Measurements from ENCODE around the gene NCOR2.
"Not testable (repeated sequence)": the region's sequence is repeated elsewhere in the genome, so short reads cannot be mapped to it uniquely, and the experiment has no call there.

The NCOR2 gene

DNA sequence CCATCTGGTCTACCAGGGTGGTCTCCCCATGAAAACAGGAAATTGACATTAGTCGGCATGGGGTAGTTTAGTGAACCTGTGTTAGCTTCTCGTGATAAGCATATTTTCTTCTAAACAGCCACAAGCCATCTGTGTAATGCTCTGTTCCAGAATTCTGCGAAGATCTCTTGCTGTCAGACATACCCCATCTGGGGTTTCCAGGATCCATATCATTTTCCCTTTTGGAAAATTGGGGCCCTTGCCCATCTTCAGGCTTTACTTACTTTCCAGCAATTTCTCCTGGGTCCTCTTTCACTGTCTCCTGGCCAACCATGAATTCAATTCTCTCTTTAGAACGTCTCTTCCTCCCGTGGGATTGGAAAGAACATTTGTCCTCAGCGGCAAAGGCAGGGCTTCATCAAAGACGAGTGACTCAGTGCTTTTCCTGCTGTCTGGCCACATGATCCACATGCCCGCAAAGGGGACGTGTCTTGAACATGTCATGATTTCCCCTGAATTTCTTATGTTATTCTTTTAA lies 21.4 kb upstream of the NCOR2 start:
- DNase-seq (ENCODE audit: low spot score) = no peak
- TF ChIP-seq, protein P1, sequence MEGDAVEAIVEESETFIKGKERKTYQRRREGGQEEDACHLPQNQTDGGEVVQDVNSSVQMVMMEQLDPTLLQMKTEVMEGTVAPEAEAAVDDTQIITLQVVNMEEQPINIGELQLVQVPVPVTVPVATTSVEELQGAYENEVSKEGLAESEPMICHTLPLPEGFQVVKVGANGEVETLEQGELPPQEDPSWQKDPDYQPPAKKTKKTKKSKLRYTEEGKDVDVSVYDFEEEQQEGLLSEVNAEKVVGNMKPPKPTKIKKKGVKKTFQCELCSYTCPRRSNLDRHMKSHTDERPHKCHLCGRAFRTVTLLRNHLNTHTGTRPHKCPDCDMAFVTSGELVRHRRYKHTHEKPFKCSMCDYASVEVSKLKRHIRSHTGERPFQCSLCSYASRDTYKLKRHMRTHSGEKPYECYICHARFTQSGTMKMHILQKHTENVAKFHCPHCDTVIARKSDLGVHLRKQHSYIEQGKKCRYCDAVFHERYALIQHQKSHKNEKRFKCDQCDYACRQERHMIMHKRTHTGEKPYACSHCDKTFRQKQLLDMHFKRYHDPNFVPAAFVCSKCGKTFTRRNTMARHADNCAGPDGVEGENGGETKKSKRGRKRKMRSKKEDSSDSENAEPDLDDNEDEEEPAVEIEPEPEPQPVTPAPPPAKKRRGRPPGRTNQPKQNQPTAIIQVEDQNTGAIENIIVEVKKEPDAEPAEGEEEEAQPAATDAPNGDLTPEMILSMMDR (IDR thresholded peaks at IDR 0.05; ENCODE audit: extremely low read depth, missing control alignments) = no peak

DNA sequence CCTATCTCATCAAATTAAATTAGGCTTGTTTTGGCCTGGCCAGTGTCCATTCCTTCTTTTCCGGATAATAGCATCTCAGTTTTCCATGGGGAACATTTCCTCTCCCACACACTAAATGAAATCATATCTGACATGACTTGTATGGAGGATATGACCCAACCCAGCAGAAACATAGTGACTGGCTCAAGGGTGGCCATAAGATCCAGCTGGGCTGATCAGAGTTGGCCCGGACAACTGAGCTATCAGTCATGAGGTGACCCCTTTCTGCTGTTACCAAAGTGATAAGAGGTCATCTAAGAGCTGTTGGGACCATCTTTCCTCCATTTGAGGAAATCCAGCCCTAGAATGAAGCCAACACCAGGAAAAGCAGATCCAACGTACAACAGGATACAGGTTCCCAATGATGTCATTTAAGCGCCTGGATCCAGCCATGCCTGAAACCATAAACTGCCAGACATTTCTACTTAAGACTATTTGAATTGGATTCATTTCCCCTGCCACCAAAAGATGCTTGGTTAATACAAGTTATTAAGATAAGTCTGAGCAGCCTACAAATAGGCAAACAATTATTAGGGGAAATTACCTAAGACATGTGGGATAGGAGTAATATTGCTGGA lies 20.7 kb upstream of the NCOR2 start:
- no peak for DNase-seq (ENCODE audit: low spot score)
- TF ChIP-seq, protein P1 (IDR thresholded peaks at IDR 0.05; ENCODE audit: extremely low read depth, missing control alignments) = no peak

DNA sequence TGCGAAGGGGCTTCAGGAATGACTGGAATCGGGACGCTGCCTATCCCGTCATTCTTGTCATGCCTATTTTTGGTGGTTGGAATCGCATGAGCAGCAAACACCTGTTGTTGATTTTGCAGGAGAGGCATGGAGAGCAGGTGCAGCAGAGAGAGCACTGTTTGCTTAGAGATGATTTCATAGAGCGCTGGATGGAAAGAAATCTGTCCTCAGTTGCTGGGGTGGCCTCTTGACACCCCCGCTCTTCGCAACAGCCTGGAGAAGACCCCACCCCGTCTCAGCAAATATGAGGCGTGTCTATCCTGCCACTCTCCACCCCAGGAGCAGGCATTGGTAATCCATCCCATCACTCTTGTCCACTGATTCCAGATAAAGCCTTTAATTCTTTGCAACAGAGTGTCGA lies 19.3 kb upstream of the NCOR2 start:
- no peak for DNase-seq (ENCODE audit: low spot score)
- TF ChIP-seq, protein P1 (IDR thresholded peaks at IDR 0.05; ENCODE audit: extremely low read depth, missing control alignments) = no peak

DNA sequence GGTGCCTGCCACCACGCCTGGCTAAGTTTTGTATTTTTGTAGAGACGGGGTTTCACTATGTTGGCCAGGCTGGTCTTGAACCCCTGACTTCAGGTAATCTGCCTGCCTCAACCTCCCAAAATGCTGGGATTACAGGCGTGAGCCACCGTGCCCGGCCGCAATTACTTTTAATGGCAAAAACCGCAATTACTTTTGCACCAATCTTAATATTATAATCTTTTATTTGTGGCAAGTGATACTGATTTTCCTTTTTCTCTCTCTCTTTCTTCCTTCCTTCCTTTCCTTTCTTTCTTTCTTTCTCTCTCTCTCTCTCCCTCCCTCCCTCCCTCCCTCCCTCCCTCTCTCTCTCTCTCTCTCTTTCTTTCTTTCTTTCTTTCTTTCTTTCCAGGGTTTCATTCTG lies 17.1 kb upstream of the NCOR2 start:
- DNase-seq (ENCODE audit: low spot score) = not testable (repeated sequence)

DNA sequence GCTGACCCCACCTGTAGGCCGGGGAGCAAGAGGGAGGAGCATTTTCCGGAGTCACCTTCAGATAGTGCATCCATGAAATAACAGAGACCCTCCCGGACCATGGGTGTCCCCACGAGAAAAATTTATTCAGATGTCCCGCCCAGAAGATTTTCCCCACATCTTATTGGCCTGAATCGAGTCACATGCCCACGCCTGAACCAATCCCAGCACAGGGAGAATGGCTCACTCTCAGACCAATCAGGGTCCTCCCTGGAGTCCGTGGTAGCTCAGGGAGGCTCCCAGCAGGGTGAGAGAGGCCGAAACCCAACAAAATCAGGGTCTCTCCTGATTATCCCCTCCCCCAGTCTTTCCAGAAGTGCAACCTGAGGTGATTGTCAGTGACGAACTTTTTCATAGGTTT lies 16.4 kb upstream of the NCOR2 start:
- no peak for DNase-seq (ENCODE audit: low spot score)
- TF ChIP-seq, protein P1 (IDR thresholded peaks at IDR 0.05; ENCODE audit: extremely low read depth, missing control alignments) = no peak

DNA sequence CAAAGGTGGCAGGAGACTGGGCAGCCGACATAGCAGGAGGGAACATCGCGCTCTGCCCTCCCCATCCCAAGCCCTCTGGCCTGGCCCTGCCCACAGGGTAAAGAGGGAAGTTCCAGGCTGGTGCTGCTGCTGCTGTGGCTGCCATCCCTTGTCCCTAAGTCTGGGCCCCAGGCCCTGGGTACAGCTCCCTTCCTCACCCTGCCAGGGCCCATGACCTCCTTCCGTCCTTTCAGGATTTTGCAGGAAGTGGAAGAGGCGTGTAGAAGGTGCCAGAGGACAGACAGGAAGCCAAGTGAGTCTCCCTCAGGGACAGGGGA lies 14.7 kb upstream of the NCOR2 start:
- no peak for DNase-seq (ENCODE audit: low spot score)
- TF ChIP-seq, protein P1 (IDR thresholded peaks at IDR 0.05; ENCODE audit: extremely low read depth, missing control alignments) = no peak

DNA sequence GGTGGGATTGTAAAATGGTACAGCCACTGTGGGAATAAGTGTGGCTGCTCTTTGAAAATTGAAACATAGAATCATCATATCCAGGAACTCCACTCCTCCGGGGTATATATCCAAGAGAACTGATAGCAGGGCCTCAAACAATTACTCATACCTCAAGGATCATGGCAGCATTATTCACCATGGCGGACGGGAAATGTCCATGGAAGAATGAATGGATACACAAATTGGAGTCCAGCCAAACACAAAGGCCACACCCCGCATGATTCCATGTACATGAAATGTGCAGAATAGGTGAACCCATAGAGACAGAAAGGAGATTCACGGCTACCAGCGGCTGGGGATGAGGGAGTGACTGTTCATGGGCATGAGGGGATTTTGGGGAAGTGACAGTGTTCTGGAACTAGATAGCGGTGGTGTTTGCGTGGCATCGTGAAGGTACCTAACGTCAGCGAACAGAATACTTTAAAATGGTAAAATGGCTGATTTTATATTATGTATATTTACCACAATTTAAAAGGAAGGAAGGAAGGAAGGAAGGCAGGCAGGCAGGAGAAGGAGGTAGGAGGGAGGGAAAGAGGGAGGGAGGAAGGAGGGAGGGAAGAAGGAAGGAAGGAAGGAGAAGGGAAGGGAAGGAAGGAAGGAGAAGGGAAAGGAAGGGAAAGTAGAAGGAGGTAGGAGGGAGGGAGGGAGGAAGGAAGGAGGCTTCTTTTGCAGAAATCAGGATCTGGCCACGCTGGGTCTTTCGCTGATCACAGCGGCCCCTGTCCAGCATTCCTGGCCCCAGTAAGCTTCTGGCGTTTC lies 14.1 kb upstream of the NCOR2 start:
- TF ChIP-seq, protein P1 (IDR thresholded peaks at IDR 0.05; ENCODE audit: extremely low read depth, missing control alignments) = no peak
- no peak for DNase-seq (ENCODE audit: low spot score)
